Ammon's horn (tissue), 1 donor: Measurements from ENCODE around the gene GPC5.
A peak's percentile ranks its signal among the peaks of the same experiment; 100 is the strongest.
"Not testable (repeated sequence)": the region's sequence is repeated elsewhere in the genome, so short reads cannot be mapped to it uniquely, and the experiment has no call there.

Source experiments
- DNase-seq: peaks from one replicate; pipeline ENCODE4 v3.0.0-alpha.2; 2016; ENCODE audit warnings: low spot score

Gene GPC5

GRCh38 chr13:92656648-92657047 is 1258.2 kb downstream of the GPC5 start:
- DNase-seq = no peak

GRCh38 chr13:92657565-92657964 is 1259.1 kb downstream of the GPC5 start:
- DNase-seq = no peak

- DNase-seq = no peak
Observed at GRCh38 chr13:92658293-92658692, 1259.9 kb downstream of the GPC5 start.

GRCh38 chr13:92661406-92661805 is 1263.0 kb downstream of the GPC5 start:
- DNase-seq = no peak

- no peak for DNase-seq
Observed at GRCh38 chr13:92668157-92668556, 1269.7 kb downstream of the GPC5 start.

GRCh38 chr13:92670096-92670495 is 1271.7 kb downstream of the GPC5 start:
- DNase-seq = no peak

GRCh38 chr13:92671821-92672220 is 1273.4 kb downstream of the GPC5 start:
- DNase-seq = no peak

GRCh38 chr13:92676246-92676645 is 1277.8 kb downstream of the GPC5 start:
- no peak for DNase-seq

GRCh38 chr13:92677571-92677970 is 1279.2 kb downstream of the GPC5 start:
- DNase-seq = no peak

- no peak for DNase-seq
Observed at GRCh38 chr13:92679602-92680001, 1281.2 kb downstream of the GPC5 start.

GRCh38 chr13:92681239-92681638 is 1282.8 kb downstream of the GPC5 start:
- no peak for DNase-seq

GRCh38 chr13:92682832-92683517 is 1284.6 kb downstream of the GPC5 start:
- no peak for DNase-seq

GRCh38 chr13:92694047-92694446 is 1295.6 kb downstream of the GPC5 start:
- DNase-seq = no peak

- not testable (repeated sequence) for DNase-seq
Observed at GRCh38 chr13:92695827-92696226, 1297.4 kb downstream of the GPC5 start.

GRCh38 chr13:92716749-92717148 is 1318.3 kb downstream of the GPC5 start:
- DNase-seq = no peak

GRCh38 chr13:92717857-92718256 is 1319.4 kb downstream of the GPC5 start:
- no peak for DNase-seq

- no peak for DNase-seq
Observed at GRCh38 chr13:92719868-92720267, 1321.4 kb downstream of the GPC5 start.

- DNase-seq = no peak
Observed at GRCh38 chr13:92721620-92722019, 1323.2 kb downstream of the GPC5 start.

GRCh38 chr13:92727118-92727517 is 1328.7 kb downstream of the GPC5 start:
- DNase-seq = no peak

- DNase-seq = no peak
Observed at GRCh38 chr13:92734068-92734467, 1335.6 kb downstream of the GPC5 start.

GRCh38 chr13:92734545-92734944 is 1336.1 kb downstream of the GPC5 start:
- DNase-seq = no peak

GRCh38 chr13:92735909-92736308 is 1337.5 kb downstream of the GPC5 start:
- no peak for DNase-seq

- DNase-seq = peak; percentile 2
Observed at GRCh38 chr13:92739306-92739818, 1340.9 kb downstream of the GPC5 start.

GRCh38 chr13:92743992-92744391 is 1345.6 kb downstream of the GPC5 start:
- no peak for DNase-seq
